ENCODE measurements around the gene SETD2.

- no peak for TF ChIP-seq CTCF (IDR thresholded peaks at IDR 0.05)
- TF ChIP-seq EP300 (IDR thresholded peaks at IDR 0.05): no peak
Measured at GRCh38 chr3:47109393-47109792, 54.5 kb downstream of the SETD2 start.
